ENCODE measurements around the gene PPP1R2C. TPM values are rescaled to one million over a fixed set of nuclear protein-coding genes. Genes with fewer than 3 reads are reported as not detected.

Gene PPP1R2C
- total RNA-seq, 2 experiments from 2014 or later, result not detected

DNA sequence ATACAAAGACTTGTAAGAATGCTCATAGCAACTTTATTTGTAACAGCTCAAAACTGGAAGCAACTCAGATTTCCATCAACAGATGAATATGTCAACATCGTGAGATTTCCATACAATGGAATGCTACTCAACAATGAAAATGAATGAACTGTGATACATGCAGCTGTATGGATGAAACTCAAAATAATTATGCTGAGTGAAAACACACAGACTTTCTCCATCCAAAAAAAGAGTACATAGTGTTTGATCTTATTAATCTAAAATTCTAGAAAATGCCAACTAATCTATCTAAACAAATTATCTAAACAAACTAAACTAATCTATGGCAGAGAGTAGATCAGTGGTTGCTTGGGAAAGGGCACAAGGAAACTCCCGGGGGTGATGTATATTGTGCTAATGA is 42.7 kb downstream of the PPP1R2C start:
- no peaks in the 10 kb centered on the region for H3K79me2 ChIP-seq (ENCODE audit: insufficient read depth, low read depth, low read length)
- no peak for DNase-seq (ENCODE audit: low spot score)
- no peaks in the 10 kb centered on the region; the same call in 1 of the 2 replicates for H3K36me3 ChIP-seq (ENCODE audit: insufficient read depth, low read length)
- ChIA-PET POLR2A (interaction anchor here (0.5 to 2.1 kb wide), 3 partner anchors 12 to 56 kb away, joined by 3 to 8 read pairs (median 3); no protein-coding TSS in a partner anchor), CTCF (ENCODE audit: unreplicated experiment) (no interaction called here)
- H3K9me2 ChIP-seq (ENCODE audit: insufficient read depth, low read length), result no peaks in the 10 kb centered on the region
- no peaks in the 10 kb centered on the region; the same call in 1 of the 2 replicates for H3K9me3 ChIP-seq (ENCODE audit: low read length)
- no peak overlapping the region for H3K4me3 ChIP-seq (ENCODE audit: low read depth, low read length, poor library complexity, severe bottlenecking)
- TF ChIP-seq, protein P1, sequence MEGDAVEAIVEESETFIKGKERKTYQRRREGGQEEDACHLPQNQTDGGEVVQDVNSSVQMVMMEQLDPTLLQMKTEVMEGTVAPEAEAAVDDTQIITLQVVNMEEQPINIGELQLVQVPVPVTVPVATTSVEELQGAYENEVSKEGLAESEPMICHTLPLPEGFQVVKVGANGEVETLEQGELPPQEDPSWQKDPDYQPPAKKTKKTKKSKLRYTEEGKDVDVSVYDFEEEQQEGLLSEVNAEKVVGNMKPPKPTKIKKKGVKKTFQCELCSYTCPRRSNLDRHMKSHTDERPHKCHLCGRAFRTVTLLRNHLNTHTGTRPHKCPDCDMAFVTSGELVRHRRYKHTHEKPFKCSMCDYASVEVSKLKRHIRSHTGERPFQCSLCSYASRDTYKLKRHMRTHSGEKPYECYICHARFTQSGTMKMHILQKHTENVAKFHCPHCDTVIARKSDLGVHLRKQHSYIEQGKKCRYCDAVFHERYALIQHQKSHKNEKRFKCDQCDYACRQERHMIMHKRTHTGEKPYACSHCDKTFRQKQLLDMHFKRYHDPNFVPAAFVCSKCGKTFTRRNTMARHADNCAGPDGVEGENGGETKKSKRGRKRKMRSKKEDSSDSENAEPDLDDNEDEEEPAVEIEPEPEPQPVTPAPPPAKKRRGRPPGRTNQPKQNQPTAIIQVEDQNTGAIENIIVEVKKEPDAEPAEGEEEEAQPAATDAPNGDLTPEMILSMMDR (conservative IDR thresholded peaks at IDR 0.05; ENCODE audit: low read length), result no peak
- TF ChIP-seq EZH2phosphoT487 (IDR thresholded peaks at IDR 0.05; ENCODE audit: borderline replicate concordance, low read depth, low read length), result no peak
- no peaks in the 10 kb centered on the region for H4K20me1 ChIP-seq (ENCODE audit: insufficient read depth, low read length)
- H2AFZ ChIP-seq (ENCODE audit: low read length), result no peak overlapping the region
- intact Hi-C loops (cut with micrococcal nuclease; ENCODE audit: unreplicated experiment), result no loop called here
- no peak overlapping the region for H3K4me2 ChIP-seq (ENCODE audit: low read length)
- peaks cover 12% of the 10 kb centered on the region for H3K4me1 ChIP-seq (ENCODE audit: insufficient read depth, low read length, poor library complexity, severe bottlenecking)
- BruUV-seq (replicated peaks), result no TSS peak
- H3K27ac ChIP-seq (ENCODE audit: low read depth, low read length, poor library complexity, severe bottlenecking), result no peak overlapping the region

DNA sequence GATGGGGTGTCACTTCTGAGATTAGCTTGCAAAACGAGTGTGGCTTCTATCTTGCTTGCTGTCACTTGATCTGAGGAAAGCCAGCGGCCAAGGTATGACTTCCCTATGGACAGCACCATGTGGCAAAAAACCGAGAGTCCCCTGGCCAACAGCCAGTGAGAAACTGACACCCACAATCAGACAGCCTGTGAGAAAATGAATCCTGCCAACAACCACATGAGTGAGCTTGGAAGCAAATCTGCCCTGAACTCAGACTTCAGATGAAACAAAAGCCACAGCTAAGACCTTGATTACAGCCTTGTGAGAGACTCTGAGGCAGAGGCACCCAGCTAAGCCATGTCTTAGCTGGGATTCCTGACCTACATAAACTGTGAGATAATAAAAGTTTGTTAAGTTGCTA is 45.5 kb downstream of the PPP1R2C start:
- H3K79me2 ChIP-seq (ENCODE audit: insufficient read depth, low read depth, low read length), result no peaks in the 10 kb centered on the region
- no TSS peak for BruUV-seq (replicated peaks)
- CTCF ChIA-PET (ENCODE audit: unreplicated experiment), result no interaction called here
- no peak overlapping the region for H3K4me3 ChIP-seq (ENCODE audit: low read depth, low read length, poor library complexity, severe bottlenecking)
- no peaks in the 10 kb centered on the region for H3K9me3 ChIP-seq (ENCODE audit: low read length)
- no peaks in the 10 kb centered on the region for H3K4me1 ChIP-seq (ENCODE audit: insufficient read depth, low read length, poor library complexity, severe bottlenecking)
- POLR2A ChIA-PET, result no interaction called here
- no peaks in the 10 kb centered on the region for H3K9me2 ChIP-seq (ENCODE audit: insufficient read depth, low read length)
- intact Hi-C loops (cut with micrococcal nuclease; ENCODE audit: unreplicated experiment), result no loop called here
- no peak for DNase-seq (ENCODE audit: low spot score)
- TF ChIP-seq, protein P1 (conservative IDR thresholded peaks at IDR 0.05; ENCODE audit: low read length), result no peak
- no peak overlapping the region for H3K4me2 ChIP-seq (ENCODE audit: low read length)
- no peaks in the 10 kb centered on the region; the same call in 1 of the 2 replicates for H3K36me3 ChIP-seq (ENCODE audit: insufficient read depth, low read length)
- H4K20me1 ChIP-seq (ENCODE audit: insufficient read depth, low read length), result no peaks in the 10 kb centered on the region
- no peak overlapping the region for H2AFZ ChIP-seq (ENCODE audit: low read length)
- no peak overlapping the region for H3K27ac ChIP-seq (ENCODE audit: low read depth, low read length, poor library complexity, severe bottlenecking)

Data from OCI-LY7 (cell line).